Measurements from ENCODE around the gene IKBIP.
"Not testable (repeated sequence)": the region's sequence is repeated elsewhere in the genome, so short reads cannot be mapped to it uniquely, and the experiment has no call there.

IKBIP gene

DNA sequence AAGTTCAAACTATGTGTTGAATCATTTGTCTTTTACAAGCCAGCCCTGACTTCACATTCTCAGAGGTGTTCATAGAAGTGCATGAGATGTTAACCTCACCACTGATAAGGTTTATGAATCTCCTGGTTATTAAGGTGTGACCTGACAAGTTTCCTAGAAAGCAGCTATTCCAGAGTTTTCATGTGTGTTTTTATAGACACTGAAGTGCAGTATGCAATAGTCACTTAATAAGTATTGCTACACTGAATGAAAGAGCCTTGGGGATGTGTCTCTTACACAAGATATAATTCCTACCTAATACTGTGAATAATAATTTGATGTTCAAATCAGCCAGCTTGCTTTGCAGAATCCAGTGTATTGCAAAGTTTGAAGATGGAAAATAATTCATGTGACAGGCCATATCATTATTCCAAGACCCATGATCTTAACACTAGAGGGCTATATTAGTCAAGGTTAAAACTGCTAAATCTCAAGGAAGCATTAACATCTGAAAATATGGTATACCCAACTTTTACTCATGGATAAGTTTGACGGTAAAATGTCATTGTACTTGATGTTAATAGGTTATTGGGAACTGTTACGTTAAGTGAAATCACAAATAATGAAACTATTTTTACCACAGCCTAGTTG, 38.1 kb downstream of the IKBIP start:
- no peak overlapping the region for H3K4me3 ChIP-seq (ENCODE audit: low read depth, low read length)
- in situ Hi-C loops (cut with HindIII; ENCODE audit: low sequenced_read_pairs) = no loop called here
- no peak for TF ChIP-seq CTCF (IDR thresholded peaks at IDR 0.05; ENCODE audit: low read depth, low read length)
- DNase-seq (ENCODE audit: low read depth, low spot score) = no peak

DNA sequence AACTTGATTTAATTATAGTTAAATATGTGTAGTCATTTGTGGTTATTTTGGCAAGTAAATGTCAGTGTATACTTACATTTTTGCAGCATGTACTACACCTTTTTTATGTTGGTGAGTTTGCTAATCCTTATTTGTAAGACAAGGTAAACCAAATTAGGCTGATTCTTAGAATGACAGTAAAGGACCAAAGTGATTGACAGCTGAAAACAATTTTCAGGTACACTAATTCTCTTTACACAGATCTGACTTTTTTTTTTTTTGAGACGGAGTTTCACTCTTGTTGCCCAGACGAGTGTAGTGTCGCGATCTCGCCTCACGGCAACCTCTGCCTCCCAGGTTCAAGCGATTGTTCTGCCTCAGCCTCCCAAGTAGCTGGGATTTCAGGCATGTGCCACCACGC, 42.7 kb downstream of the IKBIP start:
- DNase-seq (ENCODE audit: low read depth, low spot score) = no peak
- in situ Hi-C loops (cut with HindIII; ENCODE audit: low sequenced_read_pairs) = no loop called here
- no peak overlapping the region for H3K4me3 ChIP-seq (ENCODE audit: low read depth, low read length)
- no peak for TF ChIP-seq CTCF (IDR thresholded peaks at IDR 0.05; ENCODE audit: low read depth, low read length)

DNA sequence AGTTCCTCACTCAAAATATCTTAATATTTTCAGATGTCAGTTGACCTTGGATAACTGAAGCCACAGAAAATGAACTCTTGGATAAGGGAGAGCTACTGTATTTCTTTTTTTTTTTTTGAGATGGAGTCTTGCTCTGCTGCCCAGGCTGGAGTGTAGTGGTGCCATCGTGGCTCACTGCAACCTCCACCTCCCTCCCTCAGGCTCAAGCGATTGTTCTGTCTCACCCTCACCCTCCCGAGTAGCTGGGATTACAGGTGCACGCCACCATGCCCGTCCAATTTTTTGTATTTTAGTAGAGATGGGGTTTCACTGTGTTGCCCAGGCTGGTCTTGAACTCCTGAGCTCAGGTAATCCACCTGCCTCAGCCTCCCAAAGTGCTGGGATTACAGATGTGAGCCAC, 47.3 kb downstream of the IKBIP start:
- DNase-seq (ENCODE audit: low read depth, low spot score); in situ Hi-C loops (cut with HindIII; ENCODE audit: low sequenced_read_pairs); H3K4me3 ChIP-seq (ENCODE audit: low read depth, low read length): not testable (repeated sequence)

GRCh38 chr12:98595243-98595988, 49.2 kb downstream of the IKBIP start:
- in situ Hi-C loops (cut with HindIII; ENCODE audit: low sequenced_read_pairs) = no loop called here
- TF ChIP-seq CTCF (IDR thresholded peaks at IDR 0.05; ENCODE audit: low read depth, low read length) = no peak
- peak overlapping the region; percentile 99 for H3K4me3 ChIP-seq (ENCODE audit: low read depth, low read length)
- peak; percentile 80 for DNase-seq (ENCODE audit: low read depth, low spot score)

- H3K4me3 ChIP-seq (ENCODE audit: low read depth, low read length) = peak overlapping the region; percentile 99
- in situ Hi-C loops (cut with HindIII; ENCODE audit: low sequenced_read_pairs) = no loop called here
- no peak for TF ChIP-seq CTCF (IDR thresholded peaks at IDR 0.05; ENCODE audit: low read depth, low read length)
- peak; percentile 7 for DNase-seq (ENCODE audit: low read depth, low spot score)
These were observed 50.3 kb downstream of the IKBIP start for GRCh38 chr12:98594050-98594835.

- in situ Hi-C loops (cut with HindIII; ENCODE audit: low sequenced_read_pairs) = no loop called here
- TF ChIP-seq CTCF (IDR thresholded peaks at IDR 0.05; ENCODE audit: low read depth, low read length) = no peak
- DNase-seq (ENCODE audit: low read depth, low spot score) = peak; percentile 98
- H3K4me3 ChIP-seq (ENCODE audit: low read depth, low read length) = peak within 1 kb of the TSS; percentile 99
These were observed 51.1 kb downstream of the IKBIP start, which contains the start of gene SLC25A3 for GRCh38 chr12:98593351-98594049. SLC25A3 (plus strand) TSS chr12:98593686; CDS start chr12:98593979, 293 bp downstream.
